ENCODE results near the gene LRRC10B.

LRRC10B gene

DNA sequence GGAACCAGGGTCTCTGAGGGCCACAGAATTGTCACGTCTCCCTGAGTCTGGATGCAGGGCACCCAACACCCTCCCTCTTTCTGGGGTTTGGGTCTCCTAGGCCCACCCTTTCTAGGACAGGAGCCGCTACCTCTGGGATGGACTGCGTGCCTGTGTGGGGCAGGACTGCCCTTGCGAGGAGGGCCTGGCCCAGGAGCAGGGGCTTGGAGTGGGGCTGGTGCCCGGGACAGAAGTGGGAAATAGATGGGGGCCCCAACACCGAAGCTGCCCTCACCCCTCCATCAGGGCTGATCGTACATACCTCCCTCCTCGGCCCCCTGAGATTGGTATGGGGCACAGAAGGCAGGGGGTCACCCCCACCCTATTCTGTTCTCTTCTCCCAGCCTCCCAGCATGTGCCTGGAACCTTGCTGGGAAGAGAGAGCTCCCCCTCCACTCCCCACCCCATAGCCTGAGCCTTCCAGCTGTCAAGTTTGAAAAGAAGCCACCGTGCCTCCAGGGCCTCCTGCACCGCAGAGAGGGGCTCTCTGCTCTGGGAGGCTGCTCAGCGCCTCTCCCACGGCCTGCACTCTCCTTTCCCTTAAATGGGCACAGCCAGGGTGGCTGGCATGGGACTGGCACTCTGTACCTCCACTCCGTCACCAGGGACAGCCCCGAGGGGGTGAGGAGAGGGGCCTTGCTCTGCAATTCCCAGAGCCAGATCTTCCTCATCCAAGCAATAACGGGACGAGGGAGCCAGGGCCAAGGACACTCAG lies 1.8 kb downstream of the LRRC10B start:
- DNase-seq, result no peak

DNA sequence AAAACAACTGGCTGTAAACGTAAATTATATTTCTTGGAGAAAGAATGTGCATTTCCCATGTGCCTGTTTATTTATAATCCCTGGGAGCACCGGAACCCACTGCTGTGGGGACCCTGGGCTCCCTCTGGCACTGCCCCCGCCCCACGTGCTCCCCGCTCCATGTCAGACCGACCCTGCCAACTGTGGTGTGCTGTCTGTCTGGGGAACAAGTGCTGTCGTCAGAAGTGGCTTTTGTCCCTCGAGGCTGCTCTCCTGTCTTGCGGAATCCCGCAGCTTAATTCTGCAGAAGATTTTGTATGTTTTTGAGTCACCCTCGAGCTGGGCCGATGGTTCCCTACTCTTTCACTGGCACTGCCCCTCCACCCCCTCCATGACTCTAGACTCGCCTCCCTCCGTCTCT lies 2.4 kb downstream of the LRRC10B start:
- DNase-seq, result no peak

DNA sequence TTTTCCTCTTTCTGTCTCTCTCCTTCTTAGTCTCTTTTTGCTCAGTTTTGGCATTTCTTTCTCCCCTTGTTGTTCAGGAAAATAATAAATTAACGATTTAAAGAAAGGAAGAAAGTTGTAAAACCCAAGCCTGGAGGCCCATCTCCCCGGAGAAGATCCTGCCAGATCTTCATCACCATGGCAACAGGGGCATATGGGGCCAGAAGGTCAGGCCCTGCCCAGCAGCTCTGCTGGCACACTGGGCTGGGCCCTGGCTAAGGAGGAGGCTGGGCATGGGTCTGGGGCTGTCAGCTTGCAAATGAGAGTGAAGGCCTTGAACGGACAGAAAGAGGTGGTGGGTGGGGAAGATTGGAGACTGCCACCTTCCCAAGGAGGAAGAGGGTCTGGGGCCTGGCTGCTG lies 2.8 kb downstream of the LRRC10B start:
- no peak for DNase-seq

DNA sequence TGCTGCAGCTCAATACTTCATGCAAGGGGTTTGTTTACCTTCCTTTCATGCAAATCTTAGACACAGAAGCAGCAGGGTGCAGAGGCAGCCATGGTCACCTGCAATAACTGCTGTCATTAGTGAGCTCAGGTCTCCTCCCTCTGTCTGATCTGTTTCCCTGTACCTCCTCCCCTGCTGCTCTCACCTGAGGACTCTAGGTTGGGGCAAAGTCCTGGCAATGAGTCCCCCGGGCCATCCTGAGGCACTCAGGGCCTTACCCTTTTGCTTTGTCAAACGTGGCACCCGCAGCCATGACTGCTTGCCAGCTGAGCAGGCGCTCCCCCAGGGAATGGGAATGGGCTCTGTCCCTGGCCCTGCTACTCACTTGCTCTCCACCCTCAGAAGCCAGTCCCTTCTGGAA lies 3.9 kb downstream of the LRRC10B start:
- no peak for DNase-seq

DNA sequence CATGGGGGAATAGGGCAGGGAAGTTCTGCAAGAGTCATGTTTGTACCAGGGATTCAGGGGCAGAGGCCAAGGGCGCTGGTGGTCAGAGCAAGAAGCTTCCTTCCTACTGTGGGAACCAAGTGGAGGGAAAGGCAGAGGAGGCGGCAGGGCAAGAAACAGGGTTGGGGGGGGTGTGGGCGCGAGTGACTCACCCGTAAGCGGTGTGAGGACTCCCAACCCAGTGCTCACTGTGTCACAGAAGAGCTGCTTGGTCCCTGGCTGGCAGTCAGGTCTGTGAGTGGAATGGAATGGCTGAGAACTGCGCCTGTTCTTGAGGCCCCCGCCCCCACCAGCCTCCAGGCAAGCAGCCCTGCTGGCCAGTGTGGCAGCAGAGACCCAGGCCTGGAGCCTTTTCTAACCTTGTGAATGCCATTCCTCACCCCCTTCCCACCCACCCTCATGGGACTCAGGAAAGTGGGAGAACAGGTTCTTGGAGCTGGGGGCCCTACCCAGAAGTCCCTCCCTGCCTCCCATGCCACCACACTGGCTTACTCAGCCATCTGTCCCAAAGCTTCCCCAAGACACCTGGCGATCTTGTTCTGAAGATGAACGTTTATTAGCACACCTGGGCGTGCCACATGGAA lies 4.7 kb downstream of the LRRC10B start:
- DNase-seq, result no peak

DNA sequence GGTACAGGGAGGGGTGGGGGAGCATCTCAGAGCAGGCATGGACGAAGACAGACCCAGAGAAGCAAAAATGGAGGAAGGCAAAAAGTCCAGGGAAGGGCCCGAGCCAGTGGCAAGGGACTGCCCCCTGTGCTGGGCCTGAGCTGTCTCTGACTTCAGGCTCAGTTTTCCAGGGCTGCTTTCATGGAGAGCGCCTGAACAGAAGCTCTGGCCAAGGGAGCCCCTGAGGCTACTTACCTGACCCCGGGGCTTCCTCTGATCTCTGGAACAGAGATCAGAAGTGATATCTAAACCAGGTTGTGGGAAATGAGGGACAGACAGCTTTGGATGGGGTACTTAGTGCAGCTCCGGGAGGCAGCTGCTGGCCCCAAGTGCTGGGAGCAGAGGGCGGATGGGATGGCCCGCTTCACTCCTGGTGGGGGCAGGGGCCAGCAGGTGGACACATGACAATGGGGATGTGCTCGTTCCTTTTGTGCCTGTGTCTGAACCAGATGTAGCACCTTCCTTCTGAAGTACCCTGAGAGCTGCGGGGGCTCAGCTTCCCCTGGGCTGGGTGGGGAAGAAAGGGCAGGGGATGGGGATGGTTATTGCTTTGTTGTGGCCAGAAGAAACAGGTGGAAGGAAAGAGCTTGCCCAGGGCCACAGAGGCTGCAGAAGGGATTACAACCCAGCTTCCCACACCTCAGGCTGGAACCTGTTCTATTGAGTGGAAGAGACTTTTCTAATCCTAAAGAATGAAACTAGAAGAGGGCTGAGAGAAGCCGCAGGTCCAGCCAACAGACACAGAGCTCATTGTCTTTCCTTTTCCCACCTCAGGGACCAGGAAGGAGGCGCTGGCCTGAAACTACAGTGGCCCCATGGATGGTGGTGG lies 5.7 kb downstream of the LRRC10B start:
- no peak for DNase-seq

DNA sequence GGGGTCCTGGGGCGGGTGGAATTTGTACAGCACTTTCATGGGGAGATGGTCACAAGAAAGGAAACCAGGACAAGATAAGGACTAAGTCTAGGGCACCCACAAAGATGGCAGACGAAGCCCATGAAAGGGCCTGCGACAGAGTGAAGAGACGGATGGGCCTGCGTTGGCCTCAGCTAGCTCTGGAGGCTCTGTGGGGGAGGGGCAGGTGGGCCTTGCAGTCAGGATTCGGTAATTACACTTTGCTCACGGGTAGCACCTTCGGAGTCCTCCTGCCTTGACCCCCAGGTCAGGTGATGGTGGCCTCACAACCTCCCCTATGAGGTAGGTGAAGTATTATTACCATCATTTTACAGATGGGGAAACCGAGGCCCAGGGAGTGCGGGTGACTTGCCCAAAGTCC lies 7.1 kb downstream of the LRRC10B start:
- no peak for DNase-seq

DNA sequence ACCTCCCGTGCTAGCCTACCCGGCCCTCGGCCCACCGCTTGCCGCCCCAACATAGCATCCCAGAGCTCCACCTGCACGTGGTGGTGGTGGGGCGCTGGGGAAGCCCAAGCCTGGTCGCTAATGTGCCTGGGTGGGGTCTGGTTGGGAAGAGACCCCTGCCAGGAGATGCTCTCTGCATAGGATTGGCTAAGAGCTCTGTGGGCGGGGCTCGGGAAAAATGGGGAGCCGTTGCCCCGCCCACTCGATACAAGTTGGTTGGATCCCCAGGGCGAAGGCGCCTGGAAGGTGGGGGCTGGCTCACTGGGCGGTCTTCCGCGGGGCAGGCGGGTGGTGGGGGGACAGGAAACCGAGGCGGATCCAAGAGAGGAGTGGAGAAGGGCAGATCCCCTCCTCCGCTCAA lies 7.6 kb downstream of the LRRC10B start:
- no peak for DNase-seq

DNA sequence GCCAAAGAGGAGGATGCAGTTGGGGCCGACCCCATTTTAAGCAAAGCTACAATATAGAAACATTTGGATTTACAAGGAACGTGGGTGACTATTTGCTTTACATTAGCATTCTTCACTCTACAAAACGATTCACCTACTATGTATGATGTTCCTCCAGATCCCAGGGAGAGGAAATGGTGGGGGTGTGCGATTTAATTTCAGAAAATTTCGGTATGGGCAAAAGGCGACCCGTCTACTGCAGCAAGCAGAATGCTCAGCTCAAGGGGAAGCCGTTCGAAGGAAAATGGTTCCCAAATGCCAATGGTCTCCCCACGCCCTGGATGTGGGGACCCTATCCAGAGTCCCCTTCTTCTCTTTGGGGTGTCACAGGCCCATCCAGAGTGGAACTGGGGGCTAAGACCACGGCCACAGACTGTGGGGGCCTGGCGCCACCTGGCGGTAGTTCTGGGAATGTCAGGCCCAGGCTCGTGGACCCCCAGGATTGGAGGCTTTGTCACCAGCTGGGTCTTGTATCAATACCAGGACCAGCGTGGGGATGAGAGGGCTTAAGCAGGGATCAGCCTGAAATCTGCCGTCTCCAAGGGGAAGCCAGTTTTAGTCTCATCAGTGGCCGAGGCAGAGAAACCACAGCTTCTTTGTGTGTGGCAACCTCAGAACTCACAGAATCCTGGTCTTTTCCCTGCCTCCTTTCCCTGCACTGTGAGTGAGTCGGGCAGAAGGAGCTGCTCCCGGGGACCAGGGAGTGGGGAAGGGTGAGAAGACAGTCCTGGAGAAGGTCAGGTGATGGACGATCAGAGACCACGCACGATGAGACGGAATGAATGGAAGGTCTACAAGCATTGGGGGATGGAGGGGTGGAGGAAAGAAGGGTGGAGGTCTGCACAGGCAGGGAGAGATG lies 8.4 kb downstream of the LRRC10B start:
- peak; percentile 55 for DNase-seq

DNA sequence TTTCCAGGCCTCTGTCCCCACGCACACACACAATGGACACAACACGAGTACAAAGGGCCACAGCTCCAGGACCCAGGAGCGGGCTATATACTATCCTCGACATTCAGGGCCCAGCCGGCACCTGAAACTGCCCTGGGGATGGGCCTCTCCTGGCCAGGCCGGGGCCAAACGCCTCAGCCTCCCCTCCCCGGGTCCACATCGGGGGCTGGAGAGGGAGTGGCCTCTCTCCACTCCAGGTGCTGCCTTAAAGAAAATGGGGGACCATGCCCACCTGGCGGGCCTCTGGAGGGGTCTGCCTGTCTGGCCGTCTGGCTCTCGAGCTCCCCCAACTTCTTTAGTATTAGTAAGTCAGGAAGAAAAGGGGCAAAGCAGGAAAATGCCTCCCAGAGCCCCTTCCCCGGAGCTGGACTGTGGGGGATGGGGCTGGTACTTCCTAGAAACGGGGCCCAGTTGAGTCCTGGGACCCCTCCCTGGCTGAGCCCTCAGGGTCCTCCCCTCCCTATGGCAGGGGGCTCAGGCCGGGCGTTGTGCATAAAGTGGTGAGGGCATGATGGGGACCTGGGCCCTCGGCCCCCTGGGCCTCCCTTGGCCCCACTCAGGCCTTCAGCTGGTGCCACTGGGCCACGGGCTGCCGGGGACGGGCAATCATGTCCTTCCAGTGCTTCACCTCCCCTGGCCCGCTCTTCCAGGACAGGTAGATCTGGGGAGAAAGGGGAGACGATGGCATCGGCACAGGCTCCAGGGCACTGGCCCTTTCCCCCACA lies 9.7 kb downstream of the LRRC10B start:
- DNase-seq, result no peak

DNA sequence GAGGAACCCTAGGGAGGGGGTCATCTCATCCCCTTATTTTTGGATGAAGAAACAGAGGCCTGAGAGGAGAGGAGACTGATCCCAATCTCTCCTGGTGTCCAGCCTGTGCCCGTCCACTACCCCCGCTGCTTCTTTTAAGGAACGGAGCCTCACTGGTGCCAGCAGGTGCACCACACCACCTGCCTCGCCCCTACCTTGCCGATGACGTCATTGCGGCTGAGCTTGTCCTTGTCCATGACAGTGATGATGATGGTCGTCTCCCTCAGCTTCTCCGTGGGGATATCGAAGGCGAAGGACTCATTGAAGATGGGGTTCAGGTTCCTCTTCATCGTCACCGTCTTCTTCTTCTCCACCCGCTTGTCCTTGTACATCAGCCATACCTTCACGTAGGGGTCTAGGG lies 14.3 kb downstream of the LRRC10B start:
- DNase-seq, result no peak

DNA sequence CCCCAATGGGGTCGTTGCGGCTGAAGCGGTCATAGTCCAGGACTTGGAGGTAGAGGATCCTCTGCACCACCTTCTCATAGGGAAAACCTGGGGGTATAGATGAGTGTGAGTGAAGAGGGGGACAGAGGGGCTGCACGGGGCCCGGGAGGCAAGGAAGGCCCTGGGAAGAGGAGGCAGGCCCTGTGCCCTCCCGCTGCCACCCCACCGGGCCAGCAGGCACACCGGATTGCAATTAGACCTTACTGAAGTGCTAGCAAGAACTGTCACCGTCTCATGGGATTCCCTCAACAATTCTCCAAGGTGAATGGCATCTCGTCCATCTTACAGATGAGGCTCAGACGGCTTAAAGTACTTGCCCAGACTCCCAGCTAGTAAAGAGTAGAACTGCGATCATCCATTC lies 15.9 kb downstream of the LRRC10B start:
- no peak for DNase-seq

DNA sequence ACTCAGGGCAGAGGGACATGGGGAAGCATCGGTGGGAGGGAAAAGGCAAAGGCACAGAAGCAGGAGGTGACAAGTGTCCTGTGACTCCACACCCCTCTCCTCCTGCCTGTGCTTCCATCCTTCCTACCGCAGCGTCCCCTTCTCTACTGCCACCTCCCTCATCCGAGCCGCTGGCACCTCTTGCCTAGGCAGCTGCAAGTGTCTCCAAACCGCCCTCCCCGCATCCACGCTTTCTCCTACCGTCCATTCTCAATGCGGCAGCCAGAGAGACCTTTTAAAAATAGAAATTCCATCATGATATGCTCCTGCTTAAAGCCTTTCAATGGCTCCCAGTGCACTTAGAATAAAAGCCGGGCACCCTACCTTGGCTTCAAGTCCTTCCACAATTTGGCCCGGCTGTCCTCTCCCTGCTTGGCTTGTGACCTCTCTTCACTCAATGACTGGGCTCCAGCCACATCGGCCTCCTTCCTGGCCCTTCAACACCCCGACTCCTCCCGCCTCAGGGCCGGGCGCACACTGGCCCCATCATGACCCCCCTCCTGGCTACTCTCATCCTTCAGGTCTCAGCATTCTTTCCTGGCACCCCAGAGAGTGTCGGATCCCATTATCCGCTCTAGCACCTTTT lies 16.5 kb downstream of the LRRC10B start:
- no peak for DNase-seq

DNA sequence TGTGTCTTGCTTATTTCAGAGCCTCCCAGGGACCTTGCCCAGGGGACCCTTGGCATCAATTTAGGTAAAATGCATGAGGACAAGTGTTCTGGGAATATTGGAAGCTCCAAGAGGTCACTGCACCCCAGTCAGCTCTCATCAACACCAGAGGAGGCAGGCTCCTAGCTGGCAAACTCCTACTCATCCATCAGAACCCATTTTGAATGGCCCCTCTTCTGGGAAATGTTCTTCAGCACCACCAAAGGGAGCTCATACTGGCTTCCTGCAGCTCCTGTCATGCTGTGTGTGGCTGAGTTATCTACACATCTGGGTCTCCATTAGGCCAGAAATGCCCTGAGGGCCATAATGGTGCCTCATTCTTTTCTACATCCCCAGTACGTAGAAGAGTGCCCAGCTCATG lies 17.7 kb downstream of the LRRC10B start:
- DNase-seq, result no peak

DNA sequence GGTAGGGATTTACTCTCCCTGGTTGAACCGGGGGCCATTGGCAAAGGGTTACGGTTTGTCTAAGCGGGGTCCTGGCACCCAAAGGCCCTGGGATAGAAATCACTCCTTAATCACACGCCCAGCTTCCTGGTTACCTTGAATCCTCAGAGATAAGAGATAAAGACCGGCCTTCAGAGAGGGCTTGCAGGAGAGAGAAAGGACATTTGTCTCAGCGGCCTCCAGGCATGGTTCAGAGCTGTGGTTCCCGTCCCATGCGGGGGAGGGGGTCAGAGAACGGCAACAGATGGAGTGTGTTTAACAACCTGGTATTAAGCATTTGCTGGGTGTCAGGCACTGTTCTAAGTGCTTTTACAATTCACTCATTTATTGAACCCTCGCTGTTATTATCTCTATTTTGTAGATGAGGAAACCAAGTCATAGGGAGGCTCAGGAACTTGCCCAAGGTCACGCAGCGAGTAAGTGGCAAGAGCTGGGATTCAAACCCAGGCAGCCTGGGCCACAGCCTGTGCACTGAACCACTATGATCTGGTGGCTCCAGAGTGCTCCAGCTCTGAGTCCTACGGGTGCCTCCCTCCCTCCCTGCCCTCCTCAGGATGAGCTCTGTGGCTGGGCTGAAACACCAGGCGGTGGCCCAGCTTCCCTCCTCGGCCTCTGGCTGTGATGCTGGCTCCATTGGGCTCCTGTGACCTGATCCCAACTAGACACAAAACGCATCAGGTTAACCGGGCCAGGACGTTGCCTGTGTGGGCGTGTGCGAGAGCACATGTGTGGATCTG lies 18.6 kb downstream of the LRRC10B start:
- no peak for DNase-seq

DNA sequence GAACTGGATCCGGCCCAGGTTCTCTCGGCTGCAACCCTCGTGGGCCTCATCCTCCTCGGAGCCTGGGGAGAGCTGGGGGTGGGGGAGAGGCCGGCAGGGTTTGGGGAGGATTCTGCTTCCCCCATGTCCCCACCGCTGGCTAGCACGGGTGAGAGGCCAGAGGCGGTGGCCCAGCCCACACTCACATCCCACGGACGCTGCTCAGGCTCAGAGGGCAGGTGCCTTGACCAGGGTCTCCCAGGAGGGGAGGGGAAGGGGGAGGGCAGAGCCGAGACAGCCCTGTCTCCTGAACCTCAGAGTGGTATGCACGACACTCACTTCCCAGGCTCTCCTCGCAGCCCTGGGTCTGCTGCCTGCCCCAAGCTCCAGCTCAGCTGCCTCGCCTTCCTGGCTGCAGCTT lies 19.6 kb downstream of the LRRC10B start:
- DNase-seq, result no peak

DNA sequence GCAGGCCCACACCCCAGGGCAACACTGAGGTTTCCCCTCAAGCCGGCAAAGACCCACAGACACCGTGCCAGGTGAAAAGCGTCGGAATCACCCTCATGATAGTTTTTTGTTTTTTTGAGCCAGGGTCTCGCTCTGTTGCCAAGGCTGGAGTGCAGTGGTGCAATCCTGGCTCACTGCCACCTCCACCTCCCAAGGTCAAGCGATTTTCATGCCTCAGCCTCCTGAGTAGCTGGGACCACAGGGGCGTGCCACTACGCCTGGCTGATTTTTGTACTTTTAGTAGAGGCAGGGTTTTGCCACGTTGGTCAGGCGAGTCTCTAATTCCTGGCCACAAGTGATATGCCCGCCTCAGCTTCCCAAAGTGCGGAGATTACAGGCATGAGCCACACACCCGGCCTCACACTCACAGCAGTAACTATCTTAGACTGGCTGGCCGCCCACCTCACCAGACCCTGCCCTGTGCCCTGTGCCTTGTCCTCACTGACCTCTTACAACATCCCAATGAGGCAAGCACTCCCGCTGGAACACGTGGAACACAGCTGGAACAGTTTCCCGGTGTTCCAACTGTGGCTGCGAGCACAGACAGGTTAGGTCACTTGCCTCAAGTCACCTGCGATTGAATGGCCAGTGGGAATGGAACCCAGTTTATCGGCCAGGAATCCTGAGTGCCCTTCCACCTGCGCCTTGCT lies 21.1 kb downstream of the LRRC10B start:
- no peak for DNase-seq

DNA sequence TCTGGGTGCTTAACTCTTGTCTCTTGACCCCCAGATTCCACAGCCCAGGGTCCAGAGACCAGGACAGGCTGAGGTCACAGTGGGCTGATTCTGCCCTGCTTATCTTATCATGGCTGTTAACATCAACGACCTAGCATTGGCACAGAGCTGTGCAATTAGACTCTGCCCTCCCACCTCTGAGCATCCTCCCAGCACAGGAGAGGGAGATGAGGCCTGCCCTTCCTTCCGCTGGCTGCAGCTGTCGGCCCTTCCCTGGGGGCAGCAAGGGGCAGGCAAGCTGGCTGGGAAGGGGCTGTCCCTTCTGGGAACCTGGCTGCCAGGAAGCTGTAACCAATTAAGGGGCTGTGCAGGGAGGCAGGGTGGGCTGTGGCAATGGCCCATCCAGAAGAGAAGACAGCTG lies 22.5 kb downstream of the LRRC10B start:
- no peak for DNase-seq

DNA sequence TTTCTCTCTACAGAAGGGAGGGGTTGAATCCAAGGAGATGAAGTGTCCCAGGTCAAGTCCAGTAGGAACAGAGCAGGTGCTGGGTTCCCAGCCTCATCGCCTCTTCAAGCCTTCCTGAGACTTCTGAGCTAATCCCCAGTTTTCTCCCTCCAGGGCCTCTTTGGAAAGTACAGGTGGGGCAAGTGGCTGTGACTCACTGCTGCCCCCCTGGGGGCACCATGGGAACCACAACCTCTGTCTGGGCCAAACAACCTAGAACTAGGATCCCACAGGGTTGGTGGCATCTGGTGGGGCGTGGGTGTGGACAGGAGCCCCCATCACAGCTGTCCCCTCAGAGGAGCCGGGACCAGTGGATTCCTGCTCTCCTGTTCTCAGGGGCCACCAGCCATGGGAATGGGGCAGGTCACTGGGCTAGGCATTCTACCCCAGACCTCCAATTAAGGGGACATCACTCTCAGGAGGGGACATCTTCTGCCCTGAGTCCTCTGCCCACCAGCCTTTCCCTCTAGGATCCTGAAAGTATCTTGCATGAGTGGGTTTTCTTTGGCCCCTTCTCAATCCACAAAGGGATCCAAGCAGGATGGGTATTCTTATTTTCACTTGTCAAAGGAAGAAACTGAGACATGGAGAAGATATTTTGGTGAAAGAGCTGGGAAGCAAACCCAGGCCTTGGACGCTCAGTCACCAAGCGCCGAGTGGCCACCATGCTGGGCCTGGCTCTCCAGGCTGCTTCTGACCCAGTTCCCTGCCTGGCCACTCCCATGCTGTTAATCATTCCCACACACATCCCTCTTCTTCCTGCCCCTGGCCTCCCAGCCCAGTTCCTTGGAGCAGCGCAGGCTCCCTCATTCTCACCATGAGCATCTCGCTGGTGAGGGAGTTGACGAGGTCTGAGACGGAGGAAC lies 23.8 kb downstream of the LRRC10B start:
- DNase-seq, result peak; percentile 63
